K562 (cell line): Measurements from ENCODE around the gene MACROD2.

Experiments used
- BRCA1 ChIP-seq, 2 experiments: fragments of 450-650 bp in 1 of 2; sonication (generic) in 1 of 2; formaldehyde crosslinking in 1 of 2; IDR thresholded peaks; 2 replicates each; pipeline versions ENCODE4 v1.5.0 to v1.6.1; 2017 to 2020; ENCODE audit warnings: mild to moderate bottlenecking in 1 of 2, missing genetic modification reagents in 1 of 2
- BRF2 ChIP-seq: IDR thresholded peaks from 3 replicates; pipeline ENCODE4 v1.6.1; 2011; ENCODE audit warnings: borderline replicate concordance, mild to moderate bottlenecking; ENCODE audit not compliant: insufficient read length, insufficient read depth
- CHD1 ChIP-seq: fragments of 200-600 bp; sonication (generic); IDR thresholded peaks from one replicate; pipeline ENCODE4 v1.6.1; 2012; ENCODE audit warnings: mild to moderate bottlenecking, moderate library complexity, low read length, inconsistent platforms
- CTCF ChIP-seq, 3 experiments: IDR thresholded peaks in 2 of 3; conservative IDR thresholded peaks in 1 of 3; 2 replicates each; pipeline ENCODE4 v1.5.1; 2011 to 2012; ENCODE audit warnings: low read length in 3 of 3, mild to moderate bottlenecking in 3 of 3, control low read depth in 2 of 3, improper control_type of control experiment in 1 of 3, inconsistent platforms in 1 of 3, low read depth in 1 of 3, mixed read lengths in 1 of 3, moderate library complexity in 1 of 3; ENCODE audit not compliant: insufficient read depth in 2 of 3
- ESRRA ChIP-seq: fragments of 450-650 bp; IDR thresholded peaks from 2 replicates; pipeline ENCODE4 v1.6.1; 2014; ENCODE audit warnings: low read depth, mild to moderate bottlenecking, moderate library complexity, borderline replicate concordance
- HCFC1 ChIP-seq: IDR thresholded peaks from 2 replicates; pipeline ENCODE4 v1.6.1; 2012; ENCODE audit warnings: low read depth, low read length, improper control_type of control experiment
- NR3C1 ChIP-seq: sonication (generic); formaldehyde crosslinking; IDR thresholded peaks from 2 replicates; pipeline ENCODE4 v1.8.1; 2022; ENCODE audit warnings: missing genetic modification reagents
- POU5F1 ChIP-seq: fragments of 150-350 bp; IDR thresholded peaks from 2 replicates; pipeline ENCODE4 v1.6.1; 2014; ENCODE audit warnings: borderline replicate concordance, low read length, low read depth, mild to moderate bottlenecking; ENCODE audit not compliant: partially characterized antibody
- ZFP30 ChIP-seq: fragments of 250-450 bp; sonication (Bioruptor Pico); IDR thresholded peaks from 2 replicates; pipeline ENCODE4 v1.8.0; 2022; ENCODE audit warnings: moderate library complexity, mild to moderate bottlenecking, inconsistent platforms, borderline replicate concordance
- ZNF121 ChIP-seq: sonication (generic); formaldehyde crosslinking; conservative IDR thresholded peaks from 2 replicates; pipeline ENCODE4 v1.8.0; 2022; ENCODE audit warnings: missing genetic modification reagents
- ZNF592 ChIP-seq: fragments of 450-650 bp; IDR thresholded peaks from 2 replicates; pipeline ENCODE4 v1.6.1; 2017; ENCODE audit warnings: antibody characterized with exemption, mild to moderate bottlenecking

- TF ChIP-seq CHD1 = no peak
- no peak for TF ChIP-seq ESRRA
- TF ChIP-seq NR3C1 (CRISPR knock-in tag) = no peak
- no peak for TF ChIP-seq CTCF (IDR thresholded peaks at IDR 0.05 in 2 of 3, conservative IDR thresholded peaks at IDR 0.05 in 1 of 3; ENCODE audit: insufficient read depth in 2 of 3, low read depth in 1 of 3, low read length in 3 of 3)
- no peak for TF ChIP-seq ZFP30
- no peak for TF ChIP-seq BRF2
- TF ChIP-seq HCFC1 = no peak
- TF ChIP-seq ZNF121 (CRISPR knock-in tag) = no peak
- no peak for TF ChIP-seq ZNF592
- TF ChIP-seq POU5F1 = no peak
- no peak for TF ChIP-seq BRCA1 (IDR thresholded peaks at IDR 0.05)
- no peak for TF ChIP-seq BRCA1 (CRISPR knock-in tag; IDR thresholded peaks at IDR 0.05)
These were observed 1859.6 kb downstream of the MACROD2 start for GRCh38 chr20:15854911-15855310.
